NCI-H1105 treated with DMSO at 0.1 percent for 48 hours (cell line): ENCODE data around the gene RARRES1.

ENCODE experiments used
- DNase-seq: peaks from one replicate; lab custom pipeline; 2025; lab: John Stamatoyannopoulos, UW

The RARRES1 gene

GRCh38 chr3:158735296-158736033, 3.2 kb upstream of the RARRES1 start:
- no peak for DNase-seq

DNA sequence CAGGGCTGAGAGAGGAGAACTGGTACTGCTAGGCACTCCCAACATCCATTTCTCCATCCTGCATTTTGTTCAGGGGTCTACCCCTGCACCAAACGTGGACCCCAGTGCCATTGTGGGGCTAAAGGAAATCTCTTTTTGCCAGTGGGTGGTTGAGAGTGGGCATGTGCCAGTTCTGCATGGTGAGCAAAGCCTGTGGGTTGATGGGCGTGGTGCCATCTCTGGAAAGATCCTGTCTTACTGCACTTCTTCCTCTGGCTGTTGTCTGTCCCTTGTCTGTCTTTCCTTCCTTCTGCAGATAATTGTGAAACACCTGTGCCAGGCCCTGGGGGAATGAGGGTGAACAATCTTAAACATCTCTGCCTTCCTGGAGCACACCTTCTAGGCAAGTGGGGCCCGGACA, 1.4 kb upstream of the RARRES1 start:
- no peak for DNase-seq

DNA sequence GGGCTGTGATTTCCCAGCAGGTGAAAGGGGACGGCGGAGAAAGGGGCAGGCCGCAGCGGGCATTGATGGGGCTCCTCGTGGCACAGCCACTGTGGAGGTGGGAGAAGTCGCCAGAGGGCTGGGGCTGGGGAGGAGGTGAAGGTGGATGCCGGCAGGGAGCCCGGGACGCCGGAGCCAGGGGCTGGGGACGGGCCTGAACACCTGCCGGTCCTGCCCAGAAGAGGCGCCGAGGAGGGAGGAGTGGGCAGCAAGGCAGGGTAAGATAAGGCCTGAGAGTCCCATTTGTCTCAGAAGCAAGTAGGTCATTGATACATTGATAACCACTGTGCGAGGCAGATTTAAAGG, 571 bp upstream of the RARRES1 start:
- DNase-seq, result no peak

GRCh38 chr3:158731486-158731885, 771 bp downstream of the RARRES1 start:
- DNase-seq, result no peak

GRCh38 chr3:158728851-158729250, 3.4 kb downstream of the RARRES1 start:
- DNase-seq, result no peak

GRCh38 chr3:158728061-158728377, 4.2 kb downstream of the RARRES1 start:
- no peak for DNase-seq

GRCh38 chr3:158727206-158728060, 4.8 kb downstream of the RARRES1 start:
- DNase-seq, result peak; percentile 83

- no peak for DNase-seq
Measured at GRCh38 chr3:158725348-158726011, 6.8 kb downstream of the RARRES1 start.

DNA sequence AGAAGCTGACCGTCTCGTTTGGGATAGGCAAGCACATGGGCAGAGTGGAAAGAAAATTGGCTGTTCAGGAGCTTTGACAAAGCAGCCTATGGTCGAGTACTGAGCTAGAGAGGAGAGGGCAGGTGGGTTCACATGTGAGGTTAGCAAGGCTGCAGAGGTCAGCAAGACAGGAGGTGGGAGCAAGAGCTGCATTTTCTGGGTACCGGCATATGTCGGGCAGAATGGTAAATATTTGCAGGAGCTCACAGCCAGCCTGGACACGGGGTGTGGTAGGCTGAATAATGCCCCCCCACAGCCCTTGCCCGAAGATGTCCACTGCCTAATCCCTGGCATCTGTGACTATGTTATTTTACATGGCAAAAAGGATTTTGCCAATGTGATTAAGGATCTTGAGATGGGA, 8.3 kb downstream of the RARRES1 start:
- no peak for DNase-seq

DNA sequence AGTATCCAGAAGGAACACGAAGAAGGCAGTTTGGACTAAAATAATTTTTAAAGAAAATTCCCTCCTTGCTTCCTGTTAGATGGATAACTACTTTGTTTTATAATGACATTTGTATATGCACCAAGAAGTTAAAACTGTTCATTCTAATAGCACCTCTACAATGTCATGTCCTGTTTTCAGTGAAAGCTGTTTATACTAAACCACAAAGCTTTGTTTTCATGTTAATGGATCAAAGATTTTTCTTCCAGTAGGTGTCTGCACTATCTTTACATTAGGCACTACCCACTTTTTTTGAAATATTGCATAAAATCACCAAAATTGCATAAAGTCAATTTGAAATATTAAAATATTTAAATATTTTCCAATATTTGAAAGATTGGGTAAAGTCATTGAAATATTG, 10.1 kb downstream of the RARRES1 start:
- no peak for DNase-seq

DNA sequence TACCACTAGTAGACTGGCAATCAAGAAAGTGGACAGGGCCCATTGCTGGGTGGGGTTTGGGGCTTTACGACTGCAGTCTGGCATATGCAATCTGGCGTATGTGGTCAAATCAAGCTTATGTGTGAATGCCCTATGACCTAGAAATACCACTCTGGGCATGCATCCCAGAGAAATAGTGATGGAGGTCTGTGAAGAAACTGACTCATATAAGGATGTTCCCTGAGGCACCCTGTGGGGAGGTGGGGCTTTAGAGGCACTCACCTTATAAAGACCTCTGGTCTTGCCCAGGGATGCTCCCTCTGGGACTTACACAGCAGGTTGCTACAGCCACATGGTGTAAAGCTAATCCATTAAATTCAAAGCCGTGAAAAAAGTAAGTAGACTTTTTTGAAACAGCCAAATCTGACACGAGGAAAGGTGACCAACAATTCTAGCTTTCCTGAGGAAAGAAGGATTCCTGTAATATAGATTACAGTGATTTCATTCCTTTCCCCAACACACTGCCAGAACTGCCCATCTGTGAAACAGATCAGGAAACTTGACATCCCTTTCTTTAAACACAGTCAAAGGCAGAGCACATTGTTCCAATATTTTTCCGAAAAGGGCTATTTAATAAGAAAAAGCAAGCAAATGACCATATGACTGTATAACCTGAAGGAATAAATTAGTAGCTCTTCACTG, 13.6 kb downstream of the RARRES1 start:
- DNase-seq, result no peak

GRCh38 chr3:158717576-158717975, 14.7 kb downstream of the RARRES1 start:
- DNase-seq, result no peak

- no peak for DNase-seq
Measured at GRCh38 chr3:158713094-158713499, 19.2 kb downstream of the RARRES1 start.

- DNase-seq, result no peak
Measured at GRCh38 chr3:158712443-158712842, 19.8 kb downstream of the RARRES1 start.

- DNase-seq, result no peak
Measured at GRCh38 chr3:158711886-158712285, 20.4 kb downstream of the RARRES1 start.

DNA sequence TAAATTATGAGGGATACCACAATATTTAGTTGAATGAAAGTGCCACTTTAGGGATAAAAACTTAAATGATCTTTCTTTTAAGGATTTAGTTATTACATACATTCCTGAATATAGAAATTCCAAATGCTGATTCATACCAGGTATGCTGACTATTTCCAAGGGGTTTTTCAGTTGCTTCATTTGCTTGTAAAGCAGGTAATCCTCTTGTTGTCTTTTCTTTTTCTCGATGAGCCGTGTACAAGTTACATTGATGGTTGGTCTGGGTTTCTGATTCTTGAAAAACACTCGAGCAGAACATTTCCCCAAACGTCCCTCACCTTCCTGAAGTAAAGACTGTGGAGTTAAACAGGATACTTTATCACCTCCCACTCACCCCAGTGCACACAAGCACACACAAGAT, 21.7 kb downstream of the RARRES1 start:
- no peak for DNase-seq

DNA sequence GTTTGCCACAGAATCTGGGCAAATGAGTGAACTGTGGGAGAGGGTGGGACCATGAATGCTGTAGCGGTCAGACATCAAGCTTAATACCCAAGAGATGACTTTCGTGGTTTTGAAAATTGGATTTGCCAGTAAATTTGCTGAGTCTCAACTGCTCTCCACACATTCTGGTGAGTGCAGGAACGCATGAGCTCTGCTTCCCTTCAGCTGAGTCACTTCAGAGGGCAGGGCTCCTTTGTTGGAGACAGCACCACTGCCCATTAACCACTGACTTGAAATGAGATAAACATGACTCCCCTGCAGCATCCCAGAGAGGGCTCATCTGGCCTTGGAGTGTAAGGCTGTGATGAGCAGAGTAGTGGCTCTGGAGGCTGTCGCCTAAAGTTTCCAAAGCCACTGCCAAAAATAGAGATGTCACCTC, 22.6 kb downstream of the RARRES1 start:
- DNase-seq, result no peak

DNA sequence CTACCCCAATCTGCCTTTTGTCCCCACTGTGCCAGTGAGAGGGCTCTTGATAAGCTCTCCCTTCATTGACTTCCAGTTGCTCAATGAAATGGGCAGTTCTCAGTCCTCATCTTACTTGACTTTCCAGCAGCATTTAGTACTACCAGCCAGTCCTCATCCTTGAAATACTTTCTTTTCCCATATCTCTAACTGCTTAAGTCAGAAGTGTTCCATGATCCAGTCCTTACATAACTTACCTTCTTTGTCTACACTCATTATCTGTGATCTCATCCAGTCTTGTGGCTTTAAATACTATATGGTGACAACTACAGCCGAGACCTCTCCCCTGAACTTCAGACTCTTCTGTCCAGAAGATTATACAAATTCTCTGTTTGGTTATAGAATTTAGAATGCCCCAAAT, 28.7 kb downstream of the RARRES1 start:
- DNase-seq, result no peak

DNA sequence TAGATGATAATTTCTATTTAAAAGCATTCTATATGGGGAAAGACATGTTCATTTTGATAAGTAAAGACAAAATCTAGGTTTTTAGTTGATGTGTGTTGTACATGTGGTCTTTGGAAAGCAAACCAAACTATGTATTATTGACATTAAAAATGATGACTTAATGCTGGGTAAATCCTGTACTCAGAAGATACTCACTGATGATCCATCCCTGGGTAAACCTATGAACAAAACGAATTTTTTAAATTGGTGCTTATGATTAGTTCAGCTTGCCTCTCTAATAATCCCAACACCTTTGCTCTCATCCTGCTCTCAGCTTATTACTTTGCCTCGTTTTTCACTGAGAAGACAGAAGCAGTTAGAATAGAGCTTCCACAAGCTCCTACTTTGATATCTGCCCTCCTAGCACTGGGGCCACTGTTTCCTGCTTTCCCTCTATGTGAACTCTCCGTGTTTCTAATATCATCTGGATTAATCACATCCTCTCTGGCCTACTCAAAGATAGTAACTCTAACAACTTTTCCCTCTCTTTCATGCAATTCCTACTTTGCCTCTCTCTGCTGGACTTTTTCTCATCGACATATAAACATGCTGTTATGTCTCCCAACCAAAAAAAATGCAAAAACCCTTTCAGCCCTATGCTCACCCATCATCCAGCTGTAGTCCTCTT, 29.3 kb downstream of the RARRES1 start:
- no peak for DNase-seq

DNA sequence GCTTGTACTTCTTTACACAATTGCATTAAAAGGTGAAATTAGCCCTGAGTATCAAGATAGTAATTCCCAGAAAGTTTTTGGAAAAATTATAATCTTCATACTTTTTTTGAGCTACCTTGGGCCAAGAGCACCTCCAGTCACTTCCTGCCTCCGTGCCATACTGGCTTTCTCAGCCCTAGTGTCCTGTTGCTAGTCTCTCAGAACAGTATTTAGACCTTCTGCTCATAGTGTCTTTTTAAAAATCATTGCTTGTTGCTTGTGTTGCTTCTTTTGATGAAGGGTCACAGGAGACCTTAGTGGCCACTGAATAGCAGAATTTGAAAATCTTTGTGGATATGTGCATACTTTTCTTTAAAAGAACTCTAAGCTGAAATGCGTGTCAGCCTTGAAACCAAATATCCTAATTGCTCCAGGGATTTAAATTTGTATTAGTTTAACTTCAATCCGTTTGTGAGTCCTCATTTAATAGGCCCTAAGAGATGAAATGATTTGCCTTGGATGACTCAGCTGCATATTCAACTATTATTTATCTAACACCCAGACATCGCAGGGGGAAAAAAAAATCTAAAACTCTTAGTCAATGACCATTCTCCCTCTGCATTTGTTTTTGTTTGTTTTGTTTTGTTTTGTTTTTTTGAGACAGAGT, 30.7 kb downstream of the RARRES1 start:
- DNase-seq, result no peak

GRCh38 chr3:158700559-158700958, 31.7 kb downstream of the RARRES1 start:
- peak; percentile 87 for DNase-seq
